ENCODE data around the gene CORO7. TPM values are rescaled to one million over a fixed set of nuclear protein-coding genes. Genes with fewer than 3 reads are reported as not detected.
A peak's percentile ranks its signal among the peaks of the same experiment; 100 is the strongest.

Gene CORO7
- total and polyA plus RNA-seq, 4 donors = 22.7 to 61.8 (median 42.1) TPM

DNA sequence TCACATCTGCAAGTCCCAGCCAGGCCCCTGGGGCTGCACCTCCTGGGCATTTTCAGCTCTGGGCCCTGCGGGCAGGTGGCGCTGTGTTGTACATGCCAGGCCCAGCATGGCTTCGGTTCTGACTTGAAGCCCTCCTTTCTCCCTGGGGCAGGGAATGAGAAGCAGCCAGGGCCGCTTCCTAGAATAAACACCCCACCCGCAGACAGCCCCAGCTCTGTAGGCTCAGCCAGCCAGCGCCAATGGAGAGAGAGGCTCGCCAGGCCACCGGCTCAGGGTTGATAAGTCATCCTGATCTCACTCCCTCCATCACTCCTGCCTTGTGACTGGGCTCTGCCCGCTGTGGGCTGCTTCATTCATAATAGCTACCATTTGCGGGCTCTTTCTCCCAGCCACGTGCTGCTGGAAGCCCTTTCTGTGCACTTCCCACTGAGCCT is 106.5 kb downstream of the CORO7 start:
- Histone ChIP-seq H3K4me1 (ENCODE audit: control insufficient read depth, insufficient read depth, low read length) (peaks cover 40% of the 10 kb centered on the region), H3K36me3 (ENCODE audit: control insufficient read depth, insufficient read depth, low read length) (no peaks in the 10 kb centered on the region), H3K27me3 (ENCODE audit: control insufficient read depth, insufficient read depth, low read length) (no peaks in the 10 kb centered on the region), H3K27ac (ENCODE audit: low read depth, low read length) (peak overlapping the region; percentile 8), H3K4me3 (ENCODE audit: low read depth, low read length) (no peak overlapping the region), H3K9me3 (ENCODE audit: control insufficient read depth, insufficient read depth, low read length) (no peaks in the 10 kb centered on the region)
- no peak for DNase-seq (ENCODE audit: low read depth in 4 of 6, low spot score in 6 of 6)
- WGBS (ENCODE audit: insufficient coverage) = 20% methylated on average over 11 of the region's 11 CpGs

DNA sequence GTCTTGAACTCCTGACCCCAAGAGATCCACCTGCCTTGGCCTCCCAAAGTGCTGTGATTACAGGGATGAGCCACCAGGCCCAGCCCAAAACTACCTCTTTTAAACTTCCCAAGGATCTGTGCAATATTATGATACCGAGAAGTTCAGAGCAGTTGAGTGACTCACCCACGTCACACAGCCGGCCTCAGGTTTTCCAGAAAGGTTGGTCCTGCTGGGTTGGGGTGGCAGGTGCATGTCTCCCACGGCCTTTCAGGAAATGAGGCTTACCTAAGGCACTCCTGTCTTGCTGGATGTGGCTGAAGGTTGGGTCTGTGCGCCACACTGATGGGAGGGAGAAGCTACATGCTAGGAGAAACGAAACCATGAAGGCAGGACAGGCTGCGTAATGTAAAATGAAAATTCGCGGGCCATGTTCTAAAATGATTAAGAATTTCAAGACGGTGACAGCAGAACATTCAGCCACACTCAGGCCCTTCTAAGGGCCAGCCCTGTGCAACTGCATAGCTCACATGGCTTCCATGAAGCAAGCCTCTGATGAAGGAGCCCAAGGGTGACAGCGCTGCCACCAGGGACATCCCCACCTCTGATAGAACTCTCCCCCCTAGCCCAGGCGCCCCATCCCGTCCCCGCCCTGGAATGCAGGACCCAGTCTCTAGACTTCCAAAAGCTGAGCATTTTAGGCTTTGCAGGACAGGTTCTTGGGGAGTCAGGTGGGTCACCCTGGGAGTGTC is 107.1 kb downstream of the CORO7 start:
- 85% methylated on average over 14 of the region's 14 CpGs for WGBS (ENCODE audit: insufficient coverage)
- no peak overlapping the region for H3K4me3 ChIP-seq (ENCODE audit: low read depth, low read length)
- H3K4me1 ChIP-seq (ENCODE audit: control insufficient read depth, insufficient read depth, low read length) = peaks cover 38% of the 10 kb centered on the region
- no peaks in the 10 kb centered on the region for H3K27me3 ChIP-seq (ENCODE audit: control insufficient read depth, insufficient read depth, low read length)
- H3K36me3 ChIP-seq (ENCODE audit: control insufficient read depth, insufficient read depth, low read length) = no peaks in the 10 kb centered on the region
- H3K27ac ChIP-seq (ENCODE audit: low read depth, low read length) = peak overlapping the region; percentile 8
- DNase-seq (ENCODE audit: low read depth in 4 of 6, low spot score in 6 of 6) = no peak
- H3K9me3 ChIP-seq (ENCODE audit: control insufficient read depth, insufficient read depth, low read length) = no peaks in the 10 kb centered on the region

DNA sequence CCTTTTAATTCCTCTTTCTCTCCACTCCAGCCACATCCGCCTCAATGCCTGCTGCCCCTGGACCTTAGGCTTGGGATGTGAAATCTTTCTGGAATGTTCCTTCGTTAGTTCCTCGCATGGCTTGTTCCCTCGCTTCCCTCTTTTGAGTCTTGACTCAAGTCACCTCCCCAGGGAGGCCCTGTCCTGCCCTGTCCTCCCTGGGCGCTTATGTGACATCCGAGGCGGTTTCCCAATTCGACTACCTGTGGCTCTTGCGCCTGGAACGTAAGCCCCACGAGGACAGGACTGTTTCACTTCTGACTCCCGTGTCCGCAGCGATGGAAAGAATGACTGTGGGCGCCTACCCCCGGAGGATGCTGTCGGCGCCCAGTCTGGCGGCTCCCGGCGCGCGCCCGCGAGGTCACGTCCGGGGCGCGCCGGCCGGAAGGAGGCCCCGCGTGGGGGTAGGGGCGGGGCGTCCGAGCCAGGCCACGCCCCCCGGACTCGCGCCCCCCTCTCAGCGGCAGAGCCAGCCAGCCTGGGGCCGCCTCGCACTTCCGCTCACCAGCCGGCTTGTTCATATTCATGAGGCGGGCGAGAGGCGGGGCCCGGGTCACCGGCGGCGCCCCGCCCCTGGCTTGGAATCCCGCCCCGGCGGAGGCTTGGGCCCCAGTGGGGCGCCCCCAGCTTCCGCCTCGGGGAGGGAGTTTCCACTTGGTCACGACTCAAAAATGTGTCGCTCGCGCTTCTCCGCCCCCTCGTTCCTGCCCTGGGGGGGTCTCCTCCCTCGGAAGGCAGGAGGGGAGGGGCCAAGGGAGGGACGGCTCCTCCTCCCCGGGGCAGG is 109.0 kb downstream of the CORO7 start:
- DNase-seq (ENCODE audit: low read depth in 4 of 6, low spot score in 6 of 6) = peak in 4 of 6 donors; percentile 78 to 97 (median 90)
- Histone ChIP-seq H3K27me3 (ENCODE audit: control insufficient read depth, insufficient read depth, low read length) (no peaks in the 10 kb centered on the region), H3K4me1 (ENCODE audit: control insufficient read depth, insufficient read depth, low read length) (peaks cover 35% of the 10 kb centered on the region), H3K36me3 (ENCODE audit: control insufficient read depth, insufficient read depth, low read length) (no peaks in the 10 kb centered on the region), H3K9me3 (ENCODE audit: control insufficient read depth, insufficient read depth, low read length) (no peaks in the 10 kb centered on the region), H3K4me3 (ENCODE audit: low read depth, low read length) (peak overlapping the region; percentile 62), H3K27ac (ENCODE audit: low read depth, low read length) (peak overlapping the region; percentile 88)
- 1% methylated on average over 57 of the region's 68 CpGs for WGBS (ENCODE audit: insufficient coverage)

DNA sequence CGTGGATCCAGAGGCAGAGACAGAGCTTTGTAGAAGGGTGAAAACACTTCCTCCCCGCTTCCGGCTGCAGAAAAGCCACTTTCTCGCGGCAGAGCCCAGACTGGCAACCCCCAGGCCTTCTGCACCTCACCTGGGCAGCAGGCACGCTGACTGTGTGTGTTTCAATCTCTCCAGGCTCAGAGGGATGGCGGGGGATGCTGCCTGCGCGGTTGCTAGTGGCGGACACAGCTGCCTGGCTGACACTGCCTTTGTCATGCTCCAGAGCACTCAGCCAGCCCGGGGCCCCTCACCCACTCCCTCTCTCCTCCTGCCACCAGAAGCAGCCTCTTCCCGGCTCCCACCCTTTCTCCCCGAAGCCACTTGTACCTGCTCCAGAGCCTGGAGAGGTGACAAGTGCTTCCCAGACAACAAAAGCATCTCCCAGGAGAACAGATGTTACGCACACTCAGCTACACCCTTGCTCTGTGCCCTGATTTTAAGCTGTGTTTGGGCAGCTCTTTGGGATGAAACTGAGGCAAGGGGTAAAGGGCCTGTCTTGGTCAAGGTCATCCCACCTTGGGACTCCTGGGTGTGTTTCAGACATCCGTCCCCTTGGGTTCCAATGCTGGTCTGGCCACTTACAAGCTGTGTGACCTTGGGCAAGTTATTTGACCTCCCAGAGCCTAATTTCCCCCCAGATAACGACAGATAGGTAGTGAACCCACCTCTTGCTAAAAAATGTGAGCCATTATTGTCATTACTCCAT is 109.8 kb downstream of the CORO7 start:
- Histone ChIP-seq H3K36me3 (ENCODE audit: control insufficient read depth, insufficient read depth, low read length) (peaks cover 2% of the 10 kb centered on the region), H3K9me3 (ENCODE audit: control insufficient read depth, insufficient read depth, low read length) (no peaks in the 10 kb centered on the region), H3K4me3 (ENCODE audit: low read depth, low read length) (peak overlapping the region; percentile 59), H3K27me3 (ENCODE audit: control insufficient read depth, insufficient read depth, low read length) (no peaks in the 10 kb centered on the region), H3K4me1 (ENCODE audit: control insufficient read depth, insufficient read depth, low read length) (peaks cover 35% of the 10 kb centered on the region), H3K27ac (ENCODE audit: low read depth, low read length) (peak overlapping the region; percentile 88)
- WGBS (ENCODE audit: insufficient coverage) = 34% methylated on average over 15 of the region's 16 CpGs
- peak in 1 of 6 donors; percentile 68 for DNase-seq (ENCODE audit: low read depth in 4 of 6, low spot score in 6 of 6)

Small RNA genes within 50 kb of the gene (small RNA-seq; reads per million reads assigned to genes)
- not detected for gene AC012676.2 (ENCODE audit: low replicate concordance)

Other genes starting within 250 kb of the CORO7 start
- gene SRL, start 174.5 kb downstream of the CORO7 start, total RNA-seq = 1 to 10 TPM; 1.6 to 1.9 TPM
- 1 to 10 TPM; 1.7 to 1.8 TPM for gene SRL, start 174.5 kb downstream of the CORO7 start, polyA plus RNA-seq (ENCODE audit: insufficient read length in 2 of 2)
- 1 to 10 TPM; 4.7 to 7.1 TPM for gene TFAP4, start 143.6 kb downstream of the CORO7 start, total RNA-seq
- 10 to 100 TPM; 11.3 to 16.2 TPM for gene TFAP4, start 143.6 kb downstream of the CORO7 start, polyA plus RNA-seq (ENCODE audit: insufficient read length in 2 of 2)
- gene GLIS2, start 100.5 kb downstream of the CORO7 start, total RNA-seq = 1 to 10 TPM; 4.9 to 7.7 TPM
- gene GLIS2, start 100.5 kb downstream of the CORO7 start, polyA plus RNA-seq (ENCODE audit: insufficient read length in 2 of 2) = 10 to 100 TPM; 27.4 to 30.9 TPM
- gene PAM16, start 65.3 kb downstream of the CORO7 start, total RNA-seq = 10 to 100 TPM; 18.3 to 35.7 TPM
- gene PAM16, start 65.3 kb downstream of the CORO7 start, polyA plus RNA-seq (ENCODE audit: insufficient read length in 2 of 2) = 10 to 100 TPM; 41.2 to 55.3 TPM
- 10 to 100 TPM in 1 of 2 donors, 1 to 10 TPM in 1; 8.1 to 19.6 TPM for gene VASN, start 44.7 kb downstream of the CORO7 start, total RNA-seq
- 10 to 100 TPM in 1 of 2 donors, 1 to 10 TPM in 1; 5.3 to 10.8 TPM for gene VASN, start 44.7 kb downstream of the CORO7 start, polyA plus RNA-seq (ENCODE audit: insufficient read length in 2 of 2)
- 10 to 100 TPM; 37.3 to 41.7 TPM for gene DNAJA3, start 9.3 kb upstream of the CORO7 start, total RNA-seq
- 10 to 100 TPM; 35.4 to 45.0 TPM for gene DNAJA3, start 9.3 kb upstream of the CORO7 start, polyA plus RNA-seq (ENCODE audit: insufficient read length in 2 of 2)
- gene NMRAL1, start 58.0 kb upstream of the CORO7 start, total RNA-seq = 10 to 100 TPM; 28.6 to 60.8 TPM
- 10 to 100 TPM; 46.7 to 58.5 TPM for gene NMRAL1, start 58.0 kb upstream of the CORO7 start, polyA plus RNA-seq (ENCODE audit: insufficient read length in 2 of 2)
- 10 to 100 TPM; 64.5 to 71.4 TPM for gene HMOX2, start 59.8 kb upstream of the CORO7 start, total RNA-seq
- 100 to 1,000 TPM; 109 to 130 TPM for gene HMOX2, start 59.8 kb upstream of the CORO7 start, polyA plus RNA-seq (ENCODE audit: insufficient read length in 2 of 2)
- 10 to 100 TPM; 20.5 to 29.3 TPM for gene CDIP1, start 122.2 kb upstream of the CORO7 start, total RNA-seq
- 10 to 100 TPM; 74.7 to 74.8 TPM for gene CDIP1, start 122.2 kb upstream of the CORO7 start, polyA plus RNA-seq (ENCODE audit: insufficient read length in 2 of 2)
- under 1 TPM; 0.50 TPM for gene C16orf96, start 139.7 kb upstream of the CORO7 start, total RNA-seq
- gene C16orf96, start 139.7 kb upstream of the CORO7 start, polyA plus RNA-seq (ENCODE audit: insufficient read length in 2 of 2) = under 1 TPM; 0.71 to 0.74 TPM
- 10 to 100 TPM in 1 of 2 donors, 1 to 10 TPM in 1; 2.2 to 11.2 TPM for gene UBALD1, start 198.3 kb upstream of the CORO7 start, total RNA-seq
- 10 to 100 TPM; 40.3 to 42.6 TPM for gene UBALD1, start 198.3 kb upstream of the CORO7 start, polyA plus RNA-seq (ENCODE audit: insufficient read length in 2 of 2)
- gene MGRN1, start 208.2 kb upstream of the CORO7 start, total RNA-seq = 10 to 100 TPM; 29.5 to 31.3 TPM
- 100 to 1,000 TPM; 106 to 113 TPM for gene MGRN1, start 208.2 kb upstream of the CORO7 start, polyA plus RNA-seq (ENCODE audit: insufficient read length in 2 of 2)

All from spinal cord (tissue), 10 donors.